HEK293T (cell line): Measurements from ENCODE around the gene ASB3.

Experiments
- CTCF ChIA-PET: fragments of 350-600 bp; formaldehyde crosslinking; extraction: SDS; loops from one replicate; lab custom pipeline; 2021; ENCODE audit warnings: antibody characterized with exemption, inconsistent platforms; lab: Yijun Ruan, JAX
- POLR2A ChIA-PET: fragments of 350-600 bp; formaldehyde crosslinking; extraction: SDS; loops from one replicate; lab custom pipeline; 2020; ENCODE audit warnings: antibody characterized with exemption, inconsistent platforms; lab: Yijun Ruan, JAX
- DNase-seq: peaks from one replicate; pipeline ENCODE4 v3.0.0; 2012; ENCODE audit warnings: mixed read lengths; ENCODE audit errors: extremely low spot score
- ARNT ChIP-seq: fragments of 450-650 bp; IDR thresholded peaks from 2 replicates; pipeline ENCODE4 v1.6.1; 2017; ENCODE audit warnings: mild to moderate bottlenecking
- BHLHE40 ChIP-seq: fragments of 450-650 bp; IDR thresholded peaks from 2 replicates; pipeline ENCODE4 v1.6.1; 2016; ENCODE audit warnings: mild to moderate bottlenecking, moderate library complexity, borderline replicate concordance
- ELF4 ChIP-seq: fragments of 450-650 bp; IDR thresholded peaks from 2 replicates; pipeline ENCODE4 v1.6.1; 2017; ENCODE audit warnings: antibody characterized with exemption
- FOXA1 ChIP-seq: fragments of 450-650 bp; IDR thresholded peaks from 2 replicates; pipeline ENCODE4 v1.6.1; 2016; ENCODE audit warnings: mild to moderate bottlenecking
- FOXM1 ChIP-seq: fragments of 450-650 bp; IDR thresholded peaks from 2 replicates; pipeline ENCODE4 v1.6.1; 2017; ENCODE audit warnings: mild to moderate bottlenecking, borderline replicate concordance
- HDGF ChIP-seq: fragments of 450-650 bp; IDR thresholded peaks from 2 replicates; pipeline ENCODE4 v1.6.1; 2017; ENCODE audit warnings: antibody characterized with exemption, borderline replicate concordance
- LEF1 ChIP-seq: fragments of 450-650 bp; IDR thresholded peaks from 2 replicates; pipeline ENCODE4 v1.6.1; 2017; ENCODE audit warnings: mild to moderate bottlenecking, borderline replicate concordance
- NFRKB ChIP-seq: fragments of 450-650 bp; IDR thresholded peaks from 2 replicates; pipeline ENCODE4 v1.6.1; 2016; ENCODE audit warnings: mild to moderate bottlenecking, moderate library complexity
- TARDBP ChIP-seq: fragments of 450-650 bp; IDR thresholded peaks from 2 replicates; pipeline ENCODE4 v1.6.1; 2016
- TF ChIP-seq, protein P1 (sequence below): fragments of 450-650 bp; IDR thresholded peaks from 2 replicates; pipeline ENCODE4 v1.6.1; 2016

ASB3 gene

DNA sequence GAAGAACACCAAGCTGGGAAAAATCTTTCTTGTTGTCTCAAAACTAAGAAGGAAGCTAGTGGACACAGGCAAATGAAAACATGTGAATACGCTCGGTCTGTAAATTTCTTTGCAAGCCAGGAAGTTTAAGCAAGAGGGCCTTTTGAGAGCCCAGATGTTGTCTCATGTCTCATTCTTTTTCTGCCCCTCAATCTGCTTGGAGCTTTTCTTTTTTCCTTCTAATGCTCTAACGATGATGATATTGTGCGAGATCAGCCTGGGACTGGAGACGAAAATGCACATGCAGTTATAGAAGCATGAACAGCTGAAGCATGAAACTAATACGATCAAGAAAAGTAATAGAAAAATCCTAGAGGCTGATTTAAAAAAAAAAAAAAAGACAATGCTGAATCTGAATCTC is 157.8 kb downstream of the ASB3 start:
- ChIA-PET CTCF (interaction anchor here (0.6 kb wide), 1 partner anchor 178 kb away, joined by 5 read pairs; no protein-coding TSS in a partner anchor), POLR2A (no interaction called here)
- TF ChIP-seq LEF1 = no peak
- no peak for TF ChIP-seq ELF4
- TF ChIP-seq, protein P1, sequence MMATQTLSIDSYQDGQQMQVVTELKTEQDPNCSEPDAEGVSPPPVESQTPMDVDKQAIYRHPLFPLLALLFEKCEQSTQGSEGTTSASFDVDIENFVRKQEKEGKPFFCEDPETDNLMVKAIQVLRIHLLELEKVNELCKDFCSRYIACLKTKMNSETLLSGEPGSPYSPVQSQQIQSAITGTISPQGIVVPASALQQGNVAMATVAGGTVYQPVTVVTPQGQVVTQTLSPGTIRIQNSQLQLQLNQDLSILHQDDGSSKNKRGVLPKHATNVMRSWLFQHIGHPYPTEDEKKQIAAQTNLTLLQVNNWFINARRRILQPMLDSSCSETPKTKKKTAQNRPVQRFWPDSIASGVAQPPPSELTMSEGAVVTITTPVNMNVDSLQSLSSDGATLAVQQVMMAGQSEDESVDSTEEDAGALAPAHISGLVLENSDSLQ = no peak
- TF ChIP-seq BHLHE40 = no peak
- TF ChIP-seq FOXA1 = no peak
- no peak for TF ChIP-seq NFRKB
- no peak for TF ChIP-seq HDGF
- no peak for DNase-seq

DNA sequence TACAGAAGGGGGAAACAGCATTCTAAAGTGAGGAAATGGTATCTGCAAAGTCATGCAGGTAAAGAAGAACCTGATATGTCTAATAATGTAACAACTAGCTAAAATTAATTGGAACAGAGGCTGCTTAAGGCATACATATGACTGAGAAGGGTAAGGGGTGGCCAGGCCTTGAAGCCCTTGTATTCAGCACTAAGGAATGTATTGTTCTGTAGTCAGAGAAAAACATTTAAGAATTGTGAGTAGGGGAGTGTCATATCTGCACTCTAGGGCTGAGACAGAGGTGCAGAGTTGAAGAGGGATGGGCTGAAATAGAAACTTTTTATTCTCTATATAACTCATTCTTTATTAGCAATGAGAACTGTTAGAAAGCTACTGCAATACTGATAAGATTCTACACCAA is 164.6 kb downstream of the ASB3 start:
- POLR2A ChIA-PET = no interaction called here

DNA sequence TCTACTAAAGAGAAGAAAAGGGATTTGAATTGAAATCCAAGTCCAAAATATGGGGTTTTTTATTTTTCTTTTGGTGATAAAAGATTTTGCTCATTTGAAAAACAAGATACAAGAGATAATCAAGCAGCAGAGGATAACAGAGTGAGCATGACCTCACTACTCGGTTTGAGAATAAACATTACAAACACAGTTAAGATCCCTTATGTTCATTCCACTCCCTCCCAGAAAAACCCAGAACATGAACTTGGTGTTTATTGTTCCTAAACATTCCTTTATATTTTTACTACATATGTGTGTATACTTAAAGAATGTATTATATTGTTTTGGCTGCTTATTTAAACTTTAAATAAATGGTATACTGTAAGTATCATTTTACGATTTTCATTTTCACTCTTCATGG is 165.8 kb downstream of the ASB3 start:
- ChIA-PET POLR2A (no interaction called here), CTCF (no interaction called here)
- TF ChIP-seq NFRKB = no peak
- TF ChIP-seq FOXM1 = no peak
- TF ChIP-seq ARNT = no peak
- no peak for TF ChIP-seq TARDBP
- no peak for TF ChIP-seq LEF1
- TF ChIP-seq ELF4 = no peak
- no peak for DNase-seq

More for the DNA sequence above, 164.6 kb downstream of the ASB3 start:
- TF ChIP-seq NFRKB = no peak
- no peak for DNase-seq
- CTCF ChIA-PET = no interaction called here
